Stimulated activated CD4-positive, alpha-beta T cell treated with anti-CD3 and anti-CD28 coated beads, Interleukin-15, amount 100 ng/mL, for 1 hour (primary cell): ENCODE results near the gene WTIP.

Source experiments
- DNase-seq, 2 donors: peaks; one replicate each; pipeline ENCODE4 v3.0.0-alpha.2; 2020; ENCODE audit warnings: low read depth in 1 of 2, low spot score in 1 of 2

The WTIP gene

DNA sequence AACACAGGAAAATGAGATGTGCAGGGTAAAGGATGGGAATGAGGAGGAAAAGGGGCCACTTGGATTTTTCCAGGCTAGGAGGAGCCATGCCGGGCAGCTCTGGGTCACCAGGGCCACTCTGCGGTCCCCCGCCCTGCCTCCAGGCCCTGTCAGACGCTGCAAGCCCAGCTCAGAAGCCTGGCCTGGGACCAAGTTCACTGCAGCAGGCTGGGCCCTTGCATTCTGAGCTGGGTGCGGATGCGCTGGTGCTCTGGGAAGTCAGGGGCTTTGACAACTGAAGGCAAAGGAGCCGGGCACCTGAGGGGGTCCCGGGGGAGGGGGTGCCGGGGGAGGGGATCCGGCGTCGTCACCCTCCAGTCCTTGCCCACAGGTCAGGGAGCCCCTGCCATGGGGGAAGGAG, 77.5 kb downstream of the WTIP start:
- DNase-seq = no peak

DNA sequence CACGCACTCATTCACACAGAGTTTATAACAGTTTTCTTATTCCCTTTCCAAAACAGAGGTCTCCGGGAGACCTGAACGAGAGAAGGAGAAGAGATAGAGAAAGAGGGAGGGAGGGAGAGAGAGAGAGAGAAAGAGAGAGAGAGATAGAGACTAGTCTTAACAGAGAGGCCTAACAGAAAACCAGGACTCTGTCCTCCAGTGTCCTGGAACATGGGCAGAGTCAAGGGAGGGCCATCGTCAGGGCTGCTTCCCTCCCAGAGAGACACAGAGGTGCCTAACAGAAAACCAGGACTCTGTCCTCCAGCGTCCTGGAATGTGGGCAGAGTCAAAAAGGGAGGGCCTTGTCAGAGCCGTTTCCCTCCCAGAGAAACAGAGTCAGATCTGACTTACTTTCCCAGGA, 78.7 kb downstream of the WTIP start:
- DNase-seq = no peak
